Midbrain (tissue), 1 donor: ENCODE data around the gene ZNF138.
"Not testable (repeated sequence)": the region's sequence is repeated elsewhere in the genome, so short reads cannot be mapped to it uniquely, and the experiment has no call there.

ENCODE experiments used
- DNase-seq: peaks from one replicate; lab custom pipeline; 2025; lab: John Stamatoyannopoulos, UW

Gene ZNF138

DNA sequence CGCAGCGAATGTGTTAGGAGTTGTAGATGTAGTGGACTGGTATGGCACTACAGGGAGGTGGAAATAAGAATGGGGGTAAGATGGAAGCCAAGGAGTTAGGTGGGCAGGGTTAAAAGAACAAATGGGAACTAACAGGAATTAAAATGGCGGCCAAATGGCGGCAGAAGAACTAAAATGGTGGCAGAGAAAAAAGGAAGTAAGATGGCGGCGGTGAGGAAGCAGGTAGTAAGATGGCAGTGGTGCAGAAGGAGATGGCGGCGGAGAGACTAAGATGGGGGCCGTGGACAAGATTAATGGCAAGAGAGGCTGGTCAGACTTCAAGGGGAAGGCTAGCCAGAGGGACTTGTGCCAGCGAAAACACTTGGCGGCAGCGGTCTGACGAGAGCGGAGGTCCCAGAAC, 44.5 kb downstream of the ZNF138 start:
- DNase-seq = no peak

DNA sequence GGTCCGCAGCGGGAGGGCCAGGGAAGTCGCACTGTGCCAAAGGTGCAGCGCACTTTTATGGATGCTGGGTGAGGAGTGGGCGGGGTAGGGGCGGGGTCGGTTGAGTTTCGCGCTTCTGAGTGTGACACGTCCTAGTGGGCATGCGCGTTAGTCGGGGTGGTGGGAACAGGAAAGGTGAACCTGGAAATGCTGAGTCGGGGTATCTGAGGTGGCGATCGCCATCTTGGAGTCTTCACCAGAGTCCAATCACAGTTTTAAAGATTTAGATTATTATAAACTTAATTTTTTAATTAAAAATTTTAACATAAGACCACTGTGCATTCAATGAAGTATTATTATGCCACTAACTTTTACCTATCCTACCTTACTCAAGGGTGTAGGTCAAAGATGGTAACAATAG, 45.7 kb downstream of the ZNF138 start:
- no peak for DNase-seq

DNA sequence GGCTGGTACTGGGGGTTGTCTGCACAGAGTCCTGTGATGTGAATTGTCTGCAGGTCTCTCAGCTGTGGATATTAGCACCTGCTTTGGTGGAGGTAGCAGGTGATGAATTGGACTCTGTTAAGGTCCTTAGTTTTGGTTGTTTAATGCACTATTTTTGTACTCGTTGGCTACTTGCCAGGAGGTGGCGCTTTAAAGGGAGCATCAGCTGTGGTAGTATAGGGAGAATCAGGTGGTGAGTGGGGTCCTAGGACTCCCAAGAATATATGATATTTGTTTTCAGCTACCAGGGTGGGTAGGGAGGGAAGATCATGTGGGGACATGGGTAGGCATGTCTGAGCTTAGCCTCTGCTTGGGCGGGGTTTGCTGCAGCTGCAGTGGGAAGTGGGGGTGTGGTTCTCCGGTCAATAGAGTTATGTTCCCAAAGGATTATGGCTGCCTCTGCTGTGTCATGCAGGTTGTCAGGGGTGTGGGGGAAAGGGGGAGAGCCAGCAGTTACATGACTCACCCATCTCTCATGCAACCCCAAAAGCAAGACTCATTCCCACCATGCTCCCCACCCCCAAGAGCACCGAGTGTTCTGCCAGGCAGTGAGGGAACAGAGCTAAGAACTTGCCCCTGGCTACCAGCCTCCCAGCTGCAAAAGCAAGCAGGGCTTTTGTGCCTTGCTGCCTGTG, 55.2 kb downstream of the ZNF138 start:
- DNase-seq = no peak

DNA sequence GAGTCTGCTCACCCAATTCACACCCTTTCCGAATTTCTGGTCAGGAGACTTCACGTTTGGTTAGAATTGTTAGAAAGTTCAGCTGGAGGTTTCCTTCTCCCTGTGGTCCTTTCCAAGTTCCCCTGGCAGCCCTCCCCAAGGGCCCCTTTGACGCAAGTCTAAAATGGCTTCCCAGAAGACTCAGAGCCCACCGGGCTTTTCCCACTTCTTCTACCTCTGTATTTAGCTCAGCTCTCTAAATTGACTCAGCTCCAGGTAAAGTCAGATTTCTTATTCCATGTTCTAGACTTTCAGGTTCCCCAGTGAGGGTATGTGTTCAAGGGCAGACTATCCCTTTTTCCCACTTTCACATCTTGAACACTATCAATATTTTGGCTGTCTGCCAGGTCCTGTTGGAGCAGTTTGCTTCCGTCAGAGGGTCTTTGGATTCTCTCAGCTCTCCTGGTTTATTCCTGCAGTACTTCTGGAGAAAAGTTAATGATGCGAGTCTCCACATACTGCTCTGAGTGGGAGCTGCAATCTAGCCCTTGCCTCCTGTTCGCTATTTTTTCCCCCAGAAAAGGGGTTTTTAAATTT, 55.8 kb downstream of the ZNF138 start:
- no peak for DNase-seq

DNA sequence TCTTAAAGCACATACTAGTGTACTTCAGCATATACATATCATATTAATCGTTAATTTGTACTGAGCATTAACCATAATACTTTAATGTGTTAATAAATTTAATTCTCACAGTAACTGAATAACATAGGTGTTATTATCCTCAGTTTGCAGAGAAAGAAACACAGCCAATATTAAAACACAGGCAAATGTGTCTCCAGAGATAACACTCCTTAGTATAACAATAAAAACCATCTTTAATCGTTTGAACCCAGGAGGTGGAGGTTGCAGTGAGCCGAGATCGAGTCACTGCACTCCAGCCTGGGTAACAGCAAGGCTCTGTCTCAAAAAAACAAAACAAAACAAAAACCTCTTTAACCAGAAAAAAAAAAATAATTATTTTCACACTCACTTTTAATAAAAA, 59.5 kb downstream of the ZNF138 start:
- DNase-seq = no peak

DNA sequence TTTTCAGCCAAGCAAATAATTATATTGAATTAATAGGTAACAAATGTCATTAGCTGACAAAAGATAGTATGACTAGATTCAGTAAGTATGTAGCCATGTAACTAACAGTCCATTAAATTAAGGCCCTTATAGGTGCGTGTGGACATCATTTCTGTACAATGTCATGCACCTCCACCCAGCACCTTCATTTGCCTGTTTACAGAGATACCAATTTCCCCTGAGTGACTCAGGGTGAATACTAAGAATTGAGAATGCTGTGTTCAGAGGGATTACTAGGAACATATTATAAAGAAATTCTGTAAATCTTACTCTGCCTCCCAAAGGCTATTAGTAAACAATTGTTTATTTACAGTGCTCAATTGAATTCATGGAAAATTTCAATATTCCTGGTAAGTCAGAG, 60.7 kb downstream of the ZNF138 start:
- no peak for DNase-seq

DNA sequence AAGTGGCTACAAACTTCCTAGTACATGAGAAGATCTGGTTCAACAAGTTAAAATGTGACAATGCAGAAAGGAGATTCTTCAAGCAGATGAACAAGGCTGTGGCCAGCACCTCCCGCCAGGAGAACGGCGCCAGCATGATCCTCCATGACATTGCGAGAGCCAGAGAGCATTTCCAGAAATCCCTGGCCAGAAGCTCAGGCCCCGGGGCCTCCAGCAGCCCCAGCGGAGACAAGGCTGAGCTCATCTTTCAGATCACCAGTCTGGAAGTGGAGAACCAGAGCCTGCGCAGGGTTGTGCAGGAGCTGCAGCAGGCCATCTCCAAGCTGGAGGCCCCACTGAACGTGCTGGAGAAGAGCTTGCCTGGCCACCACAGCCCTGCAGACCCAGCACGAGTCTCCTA, 68.8 kb downstream of the ZNF138 start:
- DNase-seq = no peak

DNA sequence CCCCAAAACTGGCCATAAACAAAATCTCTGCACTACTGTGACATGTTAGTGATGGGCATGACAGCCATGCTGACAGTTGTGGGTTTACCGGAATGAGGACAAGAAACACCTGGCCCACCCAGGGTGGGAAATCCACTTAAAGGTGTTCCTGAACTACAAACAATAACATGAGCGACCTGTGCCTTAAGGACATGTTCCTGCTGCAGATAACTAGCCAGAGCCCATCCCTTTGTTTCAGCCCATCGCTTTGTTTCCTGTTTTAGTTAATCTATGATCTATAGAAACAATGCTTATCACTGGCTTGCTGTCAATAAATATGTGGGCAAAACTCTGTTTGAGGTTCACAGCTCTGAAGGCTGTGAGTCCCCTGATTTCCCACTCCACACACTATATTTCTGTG, 69.3 kb downstream of the ZNF138 start:
- DNase-seq = not testable (repeated sequence)

DNA sequence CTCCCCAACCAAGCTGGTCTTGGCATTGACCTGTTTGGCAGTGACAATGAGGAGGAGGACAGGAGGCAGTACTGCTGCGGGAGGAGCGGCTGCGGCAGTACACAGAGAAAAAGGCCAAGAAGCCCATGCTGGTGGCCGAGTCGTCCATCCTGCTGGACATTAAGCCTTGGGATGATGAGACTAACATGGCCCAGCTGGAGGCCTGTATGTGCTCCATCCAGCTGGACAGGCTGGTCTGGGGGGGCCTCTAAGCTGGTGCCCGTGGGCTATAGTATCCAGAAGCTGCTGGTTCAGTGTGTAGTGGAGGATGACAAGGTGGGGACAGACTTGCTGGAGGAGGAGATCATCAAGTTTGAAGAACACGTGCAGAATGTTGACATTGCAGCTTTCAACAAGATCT, 69.7 kb downstream of the ZNF138 start:
- no peak for DNase-seq

DNA sequence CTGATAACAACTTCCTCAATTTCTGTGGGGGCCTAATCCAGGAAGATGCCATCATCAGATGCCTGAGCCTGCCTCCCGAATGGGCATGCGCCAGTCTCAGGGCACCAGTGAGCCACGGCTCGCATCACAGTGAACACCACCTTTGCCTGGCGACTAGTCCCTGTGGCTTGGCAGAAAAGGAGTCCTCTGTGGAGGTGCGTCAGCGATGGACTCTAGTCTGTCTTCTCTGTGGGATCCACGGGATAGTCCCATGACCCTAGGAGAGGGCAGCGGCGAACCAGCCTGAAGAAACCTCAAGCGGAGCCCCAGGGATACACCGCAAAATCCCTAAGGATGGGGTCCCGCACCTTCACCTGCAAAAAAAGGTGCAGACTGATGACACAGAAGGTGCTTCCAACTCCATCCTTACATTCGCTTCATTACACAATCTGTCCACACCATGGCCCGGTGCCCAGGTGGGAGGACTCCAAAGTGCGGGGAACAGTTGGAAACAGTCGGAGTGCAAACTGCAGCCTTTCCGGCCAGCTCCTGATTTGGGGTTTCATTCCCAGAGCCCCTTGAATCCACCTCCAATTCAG, 73.7 kb downstream of the ZNF138 start:
- DNase-seq = no peak

DNA sequence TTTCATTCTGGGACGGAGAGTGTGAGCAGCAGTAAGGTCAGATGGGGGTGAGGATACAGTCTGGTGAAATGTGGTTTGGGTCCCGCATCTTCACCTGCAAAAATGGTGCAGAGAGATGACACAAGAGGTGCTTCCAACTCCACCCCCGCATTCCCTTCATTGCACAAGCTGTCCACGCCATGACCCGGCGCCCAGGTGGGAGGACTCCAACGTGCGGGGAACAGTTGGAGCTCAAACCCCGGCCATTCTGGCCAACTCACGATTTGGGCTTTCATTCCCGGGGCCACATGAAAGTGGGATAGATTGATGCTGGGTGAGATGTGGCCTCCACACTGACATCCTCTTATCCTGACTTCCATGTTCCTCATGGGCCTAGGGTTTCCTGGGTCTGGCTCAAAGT, 74.3 kb downstream of the ZNF138 start:
- DNase-seq = no peak

DNA sequence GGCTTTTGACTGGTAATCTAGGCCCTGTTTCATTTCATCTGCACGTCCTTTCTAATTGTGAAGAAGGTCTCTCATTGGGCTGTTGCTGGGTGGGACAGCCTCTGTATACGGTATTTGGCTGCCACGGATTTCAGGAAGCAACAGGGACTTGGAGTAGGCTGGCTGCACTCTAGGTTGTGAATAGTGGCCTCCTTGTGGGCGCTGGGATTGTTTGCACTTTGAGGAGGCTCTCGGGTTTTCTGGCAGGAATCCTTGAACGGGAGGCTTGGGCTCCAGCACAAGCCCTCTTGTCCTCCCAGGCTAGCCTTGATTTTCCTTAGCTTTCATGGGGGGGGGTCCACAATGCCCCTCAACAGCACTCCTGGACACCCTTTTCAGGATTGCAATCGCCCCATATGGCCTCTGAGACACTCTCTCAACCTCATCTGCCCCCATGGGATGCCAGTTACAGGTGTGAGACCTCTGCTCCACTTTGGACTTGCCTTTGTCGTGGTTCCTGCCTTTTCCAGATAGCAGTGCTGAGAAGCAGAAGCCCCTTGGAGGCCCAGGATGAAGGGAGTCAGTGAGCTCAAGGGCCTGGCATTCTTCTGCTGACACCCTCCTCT, 75.0 kb downstream of the ZNF138 start:
- DNase-seq = no peak

DNA sequence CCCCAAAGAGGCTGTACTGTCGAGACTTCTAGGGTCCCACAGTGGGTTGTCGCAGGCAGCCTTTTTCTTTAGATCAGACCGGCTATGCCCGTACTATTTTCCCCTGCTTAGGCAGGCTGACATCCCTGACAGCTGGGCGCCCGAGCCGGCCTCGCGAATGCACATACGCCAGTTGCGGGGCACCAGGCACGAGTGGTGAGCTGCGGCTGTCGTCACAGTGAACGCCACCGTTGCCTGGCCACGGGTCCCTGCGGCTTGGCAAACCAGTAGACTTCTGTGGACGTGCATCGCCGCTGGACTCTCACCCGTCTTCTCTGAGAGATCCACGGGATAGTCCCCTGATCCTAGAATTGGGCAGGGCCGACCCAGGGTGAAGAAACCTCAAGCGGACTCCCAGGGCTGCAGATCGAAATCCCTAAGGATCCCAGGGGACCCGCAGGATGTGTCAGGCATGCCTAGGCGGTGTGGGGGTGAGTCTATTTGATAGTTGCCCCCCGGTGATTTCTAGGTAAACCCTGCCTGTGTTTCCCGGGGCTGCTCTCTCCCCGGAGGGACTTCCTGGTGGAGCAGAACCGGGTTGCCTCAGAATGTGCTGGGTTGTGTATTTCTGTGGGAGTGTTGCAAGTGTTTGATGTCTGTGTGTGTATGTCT, 75.8 kb downstream of the ZNF138 start:
- DNase-seq = no peak

DNA sequence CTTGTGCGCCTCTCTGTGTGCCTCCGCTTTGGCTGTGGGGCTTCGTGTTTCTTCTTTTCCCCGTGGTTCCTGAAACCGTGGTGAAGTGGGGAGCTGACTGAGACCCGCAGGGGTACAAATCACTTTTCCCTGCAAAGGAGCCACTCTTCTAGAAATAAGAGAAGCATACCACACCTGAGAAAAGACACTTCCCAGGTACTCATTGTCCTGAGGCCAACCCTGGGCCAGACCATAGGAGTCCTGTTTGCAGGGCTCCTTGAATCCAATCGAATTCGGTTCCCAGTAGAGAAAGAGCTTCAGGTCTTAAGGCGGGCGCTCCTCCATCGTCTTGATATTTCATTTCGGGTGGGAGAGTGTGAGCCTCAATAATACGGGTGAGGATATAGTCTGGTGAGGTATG, 76.4 kb downstream of the ZNF138 start:
- no peak for DNase-seq

DNA sequence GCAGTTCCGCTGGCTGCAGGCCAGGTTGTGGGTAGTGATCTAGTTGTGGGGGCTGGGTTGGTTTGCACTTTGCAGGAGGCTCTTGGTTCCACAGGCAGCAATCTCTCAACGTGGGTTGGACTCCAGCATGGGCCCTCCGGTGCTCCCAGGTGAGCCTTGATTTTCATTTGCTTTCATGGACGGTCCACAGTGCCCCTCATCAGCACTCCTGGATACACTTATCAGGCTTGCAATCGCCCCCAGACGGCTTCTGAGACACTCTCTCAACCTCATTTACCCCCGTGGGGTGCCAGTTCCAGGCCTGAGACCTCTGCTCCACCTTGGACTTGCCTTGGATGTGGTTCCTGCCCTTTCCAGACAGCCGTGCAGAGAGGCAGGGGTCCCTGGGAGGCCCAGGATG, 77.5 kb downstream of the ZNF138 start:
- DNase-seq = no peak

DNA sequence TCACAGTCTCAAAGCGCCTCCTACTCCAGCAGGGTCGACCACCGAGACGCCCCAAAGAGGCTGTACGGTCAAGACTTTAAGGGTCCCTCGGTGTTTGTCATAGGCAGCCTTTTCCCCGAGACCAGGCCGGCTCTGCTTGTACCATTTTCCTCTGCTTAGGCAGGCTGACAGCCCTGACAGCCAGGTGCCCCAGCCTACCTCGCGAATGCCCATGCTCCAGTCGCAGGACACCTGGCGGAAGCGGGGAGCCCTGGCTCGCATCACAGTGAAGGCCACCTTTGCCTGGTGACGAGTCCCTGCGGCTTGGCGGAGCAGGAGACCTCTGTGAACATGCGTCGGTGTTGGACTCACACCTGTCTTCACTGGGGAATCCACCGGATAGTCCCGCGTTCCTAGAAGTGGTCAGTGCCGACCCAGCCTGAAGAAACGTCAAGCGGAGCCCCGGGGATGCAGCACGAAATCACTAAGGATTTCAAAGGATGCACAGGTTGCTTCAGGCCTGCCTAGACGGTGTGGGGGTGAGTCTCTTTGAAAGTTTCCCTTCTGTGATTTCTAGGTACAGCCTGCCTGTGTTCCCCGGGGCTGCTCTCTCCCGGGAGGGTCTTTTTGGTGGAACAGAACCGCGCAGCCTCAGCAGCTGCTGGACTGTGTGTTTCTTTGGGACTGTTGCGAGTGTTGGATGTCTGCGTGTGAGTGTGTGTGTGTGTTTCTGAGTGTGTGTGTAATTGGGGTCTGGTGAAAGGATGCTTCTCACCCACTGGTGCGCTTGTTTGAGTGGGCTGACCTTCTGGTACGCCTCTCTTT, 78.3 kb downstream of the ZNF138 start:
- no peak for DNase-seq

DNA sequence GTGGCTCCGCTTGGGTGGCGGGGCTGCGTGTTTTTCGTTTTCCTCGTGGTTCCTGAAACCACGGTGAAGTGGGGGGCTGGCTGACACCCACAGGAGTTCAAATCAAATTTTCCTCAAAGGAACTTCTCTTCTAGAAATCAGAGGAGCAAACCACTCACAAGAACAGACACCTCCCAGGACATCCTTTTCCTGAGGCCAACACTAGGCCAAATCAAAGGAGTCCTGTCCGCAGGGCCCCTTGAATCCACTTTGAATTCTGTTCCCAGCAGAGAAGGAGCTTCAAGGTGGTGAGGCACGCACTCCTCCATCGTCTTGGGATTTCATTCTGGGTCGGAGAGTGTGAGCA, 78.9 kb downstream of the ZNF138 start:
- DNase-seq = no peak

DNA sequence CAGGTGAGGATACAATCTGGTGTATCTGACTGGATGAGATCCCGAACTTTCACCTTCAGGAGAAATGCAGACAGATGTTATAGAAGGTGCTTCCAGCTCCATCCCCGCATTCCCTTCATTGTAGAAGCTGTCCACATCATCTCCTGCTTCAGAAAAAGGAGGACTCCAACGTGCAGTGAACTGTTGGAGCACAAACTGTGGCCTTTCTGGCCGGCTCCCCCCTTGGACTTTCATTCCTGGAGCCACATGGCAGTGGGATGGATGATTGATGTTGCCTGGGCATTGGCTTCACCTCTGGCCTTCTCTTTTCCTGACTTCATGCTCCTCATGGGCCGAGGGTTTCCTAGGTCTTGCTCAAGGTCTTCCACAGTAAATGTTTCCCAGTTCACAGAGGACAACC, 79.3 kb downstream of the ZNF138 start:
- no peak for DNase-seq

DNA sequence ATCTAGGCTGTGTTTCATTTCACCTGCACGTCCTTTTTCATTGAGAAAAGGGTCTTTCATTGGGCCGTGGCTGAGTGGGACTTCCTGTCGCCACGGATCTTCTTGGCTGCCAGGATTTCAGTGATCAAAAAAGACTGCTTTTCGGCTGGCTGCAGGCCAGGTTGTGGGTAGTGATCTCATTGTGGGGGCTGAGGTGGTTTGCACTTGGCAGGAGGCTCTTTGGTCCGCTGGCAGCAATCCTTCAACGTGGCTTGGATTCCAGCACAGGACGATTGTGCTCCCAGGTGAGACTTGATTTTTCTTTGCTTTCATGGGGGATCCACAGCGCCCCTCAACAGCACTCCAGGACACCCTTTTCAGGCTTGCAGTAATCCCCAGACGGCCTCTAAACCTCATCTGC, 79.9 kb downstream of the ZNF138 start:
- DNase-seq = no peak

DNA sequence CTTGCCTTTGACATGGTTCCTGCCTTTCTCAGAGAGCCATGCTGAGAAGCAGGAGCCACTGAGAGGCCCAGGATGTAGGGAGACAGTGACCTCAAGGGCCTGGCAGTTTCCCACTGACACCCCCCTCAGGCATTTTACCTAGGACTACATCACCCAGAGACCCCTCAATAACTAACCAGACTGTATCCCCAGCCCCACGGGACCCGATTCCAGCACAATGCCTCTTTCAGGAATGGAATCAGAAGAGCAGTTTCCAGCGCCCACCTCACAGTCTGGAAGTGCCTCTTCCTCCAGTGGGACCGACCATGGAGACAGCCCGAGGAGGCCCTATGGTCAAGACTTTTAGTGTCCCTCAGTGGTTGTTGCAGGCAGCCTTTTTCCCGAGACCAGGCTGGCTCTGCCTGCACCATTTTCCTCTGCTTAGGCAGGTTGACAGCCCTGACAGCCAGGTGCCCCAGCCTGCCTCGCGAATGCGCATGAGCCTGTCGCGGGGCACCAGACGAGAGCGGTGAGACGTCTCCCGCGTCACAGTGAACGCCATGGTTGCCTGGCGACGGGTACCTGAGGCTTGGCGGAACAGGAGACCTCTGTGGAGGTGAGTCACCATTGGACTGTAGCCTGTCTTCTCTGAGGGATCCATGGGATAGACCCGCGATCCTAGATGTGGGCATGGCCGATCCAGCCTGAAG, 80.5 kb downstream of the ZNF138 start:
- DNase-seq = no peak

DNA sequence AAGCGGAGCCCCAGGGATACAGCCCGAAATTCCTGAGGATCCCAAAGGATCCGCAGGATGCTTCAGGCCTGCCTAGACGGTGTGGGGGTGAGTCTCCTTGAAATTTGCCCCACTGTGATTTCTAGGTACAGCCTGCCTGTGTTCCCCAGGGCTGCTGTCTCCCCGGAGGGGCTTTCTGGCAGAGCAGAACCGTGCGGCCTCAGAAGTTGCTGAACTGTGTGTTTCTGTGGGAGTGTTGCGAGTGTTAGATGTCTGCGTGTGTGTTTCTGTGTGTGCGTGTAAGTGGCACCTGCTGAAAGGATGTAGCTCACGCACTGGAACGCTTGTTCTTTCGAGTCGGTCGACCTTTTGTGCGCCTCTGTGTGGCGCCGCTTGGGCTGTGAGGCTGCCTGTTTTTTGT, 81.0 kb downstream of the ZNF138 start:
- DNase-seq = no peak
